OCI-LY3 (cell line): ENCODE data around the gene MCC.

Experiments used
- EZH2phosphoT487 ChIP-seq: fragments of 200-600 bp; shearing (Covaris generic); IDR thresholded peaks from 2 replicates; pipeline ENCODE4 v1.6.1; 2018; ENCODE audit warnings: antibody characterized with exemption, mixed run types, low read depth
- TF ChIP-seq, protein P1 (sequence below): fragments of 200-600, 300-600 bp; sonication (generic); IDR thresholded peaks from 2 replicates; pipeline ENCODE4 v1.5.1; 2014; ENCODE audit warnings: antibody characterized with exemption, low read length, low read depth

DNA sequence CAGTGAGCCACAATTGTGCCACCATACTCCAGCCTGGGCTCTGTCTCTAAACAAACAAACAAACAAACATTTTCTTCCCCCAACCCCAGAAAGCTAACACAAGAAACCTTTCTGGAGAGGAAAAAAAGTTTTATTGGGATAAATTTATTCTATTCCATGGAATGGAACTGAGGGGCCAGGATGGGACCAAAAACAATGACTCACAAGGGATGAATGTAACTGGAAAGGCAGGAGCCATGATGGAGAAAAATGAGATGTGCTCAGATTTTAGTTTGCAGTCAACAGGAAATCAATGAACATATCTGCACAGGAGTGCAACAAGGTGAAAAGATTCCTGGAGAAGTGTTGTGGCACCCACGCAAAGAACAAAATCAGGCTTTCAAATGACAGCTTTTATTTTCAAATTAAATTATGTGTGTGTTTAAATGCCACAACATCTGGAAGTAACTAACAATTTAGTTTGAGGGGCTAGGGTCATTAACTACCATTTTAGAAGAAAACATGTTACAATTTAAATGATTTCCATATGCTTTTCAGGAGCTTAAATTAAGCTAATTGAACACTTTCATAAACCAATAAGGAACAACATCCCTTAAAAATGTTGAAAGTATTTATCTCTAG lies 262.0 kb downstream of the MCC start:
- TF ChIP-seq, protein P1, sequence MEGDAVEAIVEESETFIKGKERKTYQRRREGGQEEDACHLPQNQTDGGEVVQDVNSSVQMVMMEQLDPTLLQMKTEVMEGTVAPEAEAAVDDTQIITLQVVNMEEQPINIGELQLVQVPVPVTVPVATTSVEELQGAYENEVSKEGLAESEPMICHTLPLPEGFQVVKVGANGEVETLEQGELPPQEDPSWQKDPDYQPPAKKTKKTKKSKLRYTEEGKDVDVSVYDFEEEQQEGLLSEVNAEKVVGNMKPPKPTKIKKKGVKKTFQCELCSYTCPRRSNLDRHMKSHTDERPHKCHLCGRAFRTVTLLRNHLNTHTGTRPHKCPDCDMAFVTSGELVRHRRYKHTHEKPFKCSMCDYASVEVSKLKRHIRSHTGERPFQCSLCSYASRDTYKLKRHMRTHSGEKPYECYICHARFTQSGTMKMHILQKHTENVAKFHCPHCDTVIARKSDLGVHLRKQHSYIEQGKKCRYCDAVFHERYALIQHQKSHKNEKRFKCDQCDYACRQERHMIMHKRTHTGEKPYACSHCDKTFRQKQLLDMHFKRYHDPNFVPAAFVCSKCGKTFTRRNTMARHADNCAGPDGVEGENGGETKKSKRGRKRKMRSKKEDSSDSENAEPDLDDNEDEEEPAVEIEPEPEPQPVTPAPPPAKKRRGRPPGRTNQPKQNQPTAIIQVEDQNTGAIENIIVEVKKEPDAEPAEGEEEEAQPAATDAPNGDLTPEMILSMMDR, result no peak
- TF ChIP-seq EZH2phosphoT487, result no peak
